Measurements from ENCODE around the gene STRN.
"Not testable (repeated sequence)": the region's sequence is repeated elsewhere in the genome, so short reads cannot be mapped to it uniquely, and the experiment has no call there.

The STRN gene

GRCh38 chr2:36887095-36887494 is 79.2 kb downstream of the STRN start:
- H3K27me3 ChIP-seq (ENCODE audit: control insufficient read depth, insufficient read depth, low read length); H3K9ac ChIP-seq (ENCODE audit: low read length); H3K4me1 ChIP-seq (ENCODE audit: control insufficient read depth, insufficient read depth, low read length); H3K9me3 ChIP-seq (ENCODE audit: control insufficient read depth, low read length); H3K4me3 ChIP-seq (ENCODE audit: low read length); H3K36me3 ChIP-seq (ENCODE audit: control insufficient read depth, insufficient read depth, low read length): not testable (repeated sequence)

GRCh38 chr2:36886664-36887063 is 79.7 kb downstream of the STRN start:
- no peaks in the 10 kb centered on the region for H3K36me3 ChIP-seq (ENCODE audit: control insufficient read depth, insufficient read depth, low read length)

GRCh38 chr2:36885605-36886004 is 80.7 kb downstream of the STRN start:
- no peaks in the 10 kb centered on the region for H3K27me3 ChIP-seq (ENCODE audit: control insufficient read depth, insufficient read depth, low read length)
- H3K9me3 ChIP-seq (ENCODE audit: control insufficient read depth, low read length): no peaks in the 10 kb centered on the region
- H3K9ac ChIP-seq (ENCODE audit: low read length): no peak overlapping the region
- no peaks in the 10 kb centered on the region for H3K4me1 ChIP-seq (ENCODE audit: control insufficient read depth, insufficient read depth, low read length)
- no peak overlapping the region for H3K4me3 ChIP-seq (ENCODE audit: low read length)
- no peaks in the 10 kb centered on the region for H3K36me3 ChIP-seq (ENCODE audit: control insufficient read depth, insufficient read depth, low read length)

More at GRCh38 chr2:36886664-36887063, 79.7 kb downstream of the STRN start:
- H3K4me3 ChIP-seq (ENCODE audit: low read length): no peak overlapping the region
- H3K9me3 ChIP-seq (ENCODE audit: control insufficient read depth, low read length): no peaks in the 10 kb centered on the region
- no peak overlapping the region for H3K9ac ChIP-seq (ENCODE audit: low read length)
- H3K4me1 ChIP-seq (ENCODE audit: control insufficient read depth, insufficient read depth, low read length): no peaks in the 10 kb centered on the region
- no peaks in the 10 kb centered on the region for H3K27me3 ChIP-seq (ENCODE audit: control insufficient read depth, insufficient read depth, low read length)

DNA sequence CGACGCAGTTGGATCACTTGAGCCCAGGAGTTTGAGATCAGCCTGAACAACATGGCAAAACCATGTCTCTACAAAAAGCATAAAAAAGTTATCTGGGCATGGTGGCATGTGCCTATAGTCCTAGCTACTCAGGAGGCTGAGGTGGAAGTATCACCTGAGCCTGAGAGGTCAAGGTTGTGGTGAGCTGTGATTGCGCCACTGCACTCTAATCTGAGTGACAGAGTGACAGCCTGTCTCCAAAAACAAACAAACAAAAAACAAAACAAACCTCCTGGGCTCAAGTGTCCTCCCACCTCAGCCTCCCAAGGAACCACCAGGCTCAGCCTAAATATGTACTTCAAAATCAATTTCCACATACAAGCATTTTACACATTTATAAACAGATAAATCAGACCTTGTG is 83.8 kb downstream of the STRN start:
- Histone ChIP-seq H3K36me3 (ENCODE audit: control insufficient read depth, insufficient read depth, low read length) (no peaks in the 10 kb centered on the region), H3K9me3 (ENCODE audit: control insufficient read depth, low read length) (no peaks in the 10 kb centered on the region), H3K4me1 (ENCODE audit: control insufficient read depth, insufficient read depth, low read length) (no peaks in the 10 kb centered on the region), H3K4me3 (ENCODE audit: low read length) (no peak overlapping the region), H3K27me3 (ENCODE audit: control insufficient read depth, insufficient read depth, low read length) (no peaks in the 10 kb centered on the region), H3K9ac (ENCODE audit: low read length) (no peak overlapping the region)

DNA sequence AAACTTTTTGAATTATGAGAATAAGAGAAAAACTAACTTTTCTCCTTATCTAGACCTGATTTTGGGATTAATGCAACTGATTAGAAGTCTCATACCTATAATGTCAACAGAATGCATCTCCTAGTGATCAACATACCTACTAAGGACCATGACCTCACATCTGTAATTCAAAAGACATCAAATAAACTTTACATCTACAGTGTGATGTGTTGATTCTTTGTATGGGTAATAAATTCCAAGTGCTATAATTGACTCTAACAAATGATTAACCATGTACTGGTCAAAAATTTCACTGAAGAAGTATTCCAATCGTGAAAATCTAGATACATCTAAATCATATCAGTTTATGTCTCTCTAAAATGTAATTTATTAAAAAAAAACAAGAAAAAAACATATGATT is 84.5 kb downstream of the STRN start:
- H3K36me3 ChIP-seq (ENCODE audit: control insufficient read depth, insufficient read depth, low read length): no peaks in the 10 kb centered on the region
- H3K4me1 ChIP-seq (ENCODE audit: control insufficient read depth, insufficient read depth, low read length): no peaks in the 10 kb centered on the region
- no peaks in the 10 kb centered on the region for H3K27me3 ChIP-seq (ENCODE audit: control insufficient read depth, insufficient read depth, low read length)
- no peak overlapping the region for H3K9ac ChIP-seq (ENCODE audit: low read length)
- H3K9me3 ChIP-seq (ENCODE audit: control insufficient read depth, low read length): no peaks in the 10 kb centered on the region
- no peak overlapping the region for H3K4me3 ChIP-seq (ENCODE audit: low read length)

DNA sequence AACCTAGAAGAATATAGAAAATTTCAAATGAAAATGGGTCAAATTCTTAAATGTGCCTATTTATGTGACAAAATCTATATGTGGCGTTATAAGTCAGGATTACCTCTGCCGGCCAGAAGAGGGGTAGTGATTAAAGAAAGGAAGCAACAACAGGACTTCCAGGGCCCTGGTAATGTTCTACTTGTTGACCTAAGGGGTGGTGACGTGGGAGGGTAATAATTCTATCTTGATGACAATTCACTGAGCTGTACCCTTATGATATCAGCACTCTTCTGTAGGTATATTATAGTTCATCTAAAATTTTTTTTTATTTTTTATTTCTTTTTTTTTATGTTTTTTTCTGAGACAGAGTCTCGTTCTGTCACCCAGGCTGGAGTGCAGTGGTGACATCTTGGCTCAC is 87.9 kb downstream of the STRN start:
- Histone ChIP-seq H3K36me3 (ENCODE audit: control insufficient read depth, insufficient read depth, low read length) (no peaks in the 10 kb centered on the region), H3K27me3 (ENCODE audit: control insufficient read depth, insufficient read depth, low read length) (no peaks in the 10 kb centered on the region)

DNA sequence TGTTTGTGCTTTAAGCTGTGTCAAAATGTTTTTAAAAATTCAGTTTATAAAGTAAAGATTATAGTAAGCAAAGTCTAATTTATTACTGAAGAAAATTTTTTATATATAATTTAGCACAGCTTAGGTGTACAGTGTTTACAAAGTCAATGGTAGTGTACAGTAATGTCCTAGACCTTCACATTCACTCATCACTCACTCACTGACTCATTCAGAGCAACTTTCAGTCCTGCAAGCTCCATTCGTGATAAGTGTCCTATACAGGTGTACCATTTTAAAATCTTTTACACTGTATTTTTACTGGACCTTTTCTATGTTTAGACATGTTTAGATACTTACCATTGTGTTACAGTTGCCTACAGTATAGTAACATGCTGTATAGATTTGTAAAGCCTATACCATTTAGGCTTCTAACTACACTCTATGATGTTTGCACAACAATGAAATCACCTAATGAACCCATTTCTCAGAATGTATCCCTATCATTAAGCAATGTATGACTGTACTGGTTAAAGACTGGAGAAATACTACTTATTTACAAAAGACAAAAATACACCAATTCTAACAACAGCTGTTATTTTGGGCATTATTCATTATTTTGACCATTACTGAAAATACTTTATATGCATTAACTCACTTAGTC is 95.1 kb downstream of the STRN start:
- no peak overlapping the region for H3K9ac ChIP-seq (ENCODE audit: low read length)
- H3K4me3 ChIP-seq (ENCODE audit: low read length): no peak overlapping the region
- no peaks in the 10 kb centered on the region for H3K27me3 ChIP-seq (ENCODE audit: control insufficient read depth, insufficient read depth, low read length)
- no peaks in the 10 kb centered on the region for H3K36me3 ChIP-seq (ENCODE audit: control insufficient read depth, insufficient read depth, low read length)
- H3K9me3 ChIP-seq (ENCODE audit: control insufficient read depth, low read length): no peaks in the 10 kb centered on the region
- H3K4me1 ChIP-seq (ENCODE audit: control insufficient read depth, insufficient read depth, low read length): no peaks in the 10 kb centered on the region

More for the DNA sequence above, 87.9 kb downstream of the STRN start:
- Histone ChIP-seq H3K4me3 (ENCODE audit: low read length) (no peak overlapping the region), H3K9ac (ENCODE audit: low read length) (no peak overlapping the region), H3K4me1 (ENCODE audit: control insufficient read depth, insufficient read depth, low read length) (no peaks in the 10 kb centered on the region), H3K9me3 (ENCODE audit: control insufficient read depth, low read length) (no peaks in the 10 kb centered on the region)

GRCh38 chr2:36869606-36870005 is 96.7 kb downstream of the STRN start:
- Histone ChIP-seq H3K27me3 (ENCODE audit: control insufficient read depth, insufficient read depth, low read length) (no peaks in the 10 kb centered on the region), H3K36me3 (ENCODE audit: control insufficient read depth, insufficient read depth, low read length) (no peaks in the 10 kb centered on the region), H3K4me1 (ENCODE audit: control insufficient read depth, insufficient read depth, low read length) (no peaks in the 10 kb centered on the region), H3K9ac (ENCODE audit: low read length) (no peak overlapping the region), H3K4me3 (ENCODE audit: low read length) (no peak overlapping the region), H3K9me3 (ENCODE audit: control insufficient read depth, low read length) (no peaks in the 10 kb centered on the region)

DNA sequence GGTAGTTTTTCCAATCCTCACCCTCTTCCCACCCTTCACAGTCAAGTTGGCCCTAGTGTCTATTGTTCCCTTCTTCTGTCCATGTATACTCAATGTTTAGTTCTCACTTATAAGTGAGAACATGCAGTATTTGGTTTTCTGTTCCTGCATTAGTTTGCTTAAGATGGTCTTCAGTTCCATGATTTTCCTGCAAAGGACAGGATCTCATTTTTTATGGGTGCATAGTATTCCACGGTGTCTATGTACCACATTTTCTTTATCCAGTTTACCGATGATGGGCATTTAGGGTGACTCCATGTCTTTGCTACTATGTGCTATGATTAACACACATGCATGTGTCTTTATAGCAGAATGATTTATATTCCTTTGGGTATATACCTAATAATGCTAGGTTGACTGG is 104.4 kb downstream of the STRN start:
- Histone ChIP-seq H3K9me3 (ENCODE audit: control insufficient read depth, low read length) (no peaks in the 10 kb centered on the region), H3K27me3 (ENCODE audit: control insufficient read depth, insufficient read depth, low read length) (no peaks in the 10 kb centered on the region), H3K36me3 (ENCODE audit: control insufficient read depth, insufficient read depth, low read length) (no peaks in the 10 kb centered on the region), H3K4me3 (ENCODE audit: low read length) (no peak overlapping the region), H3K9ac (ENCODE audit: low read length) (no peak overlapping the region), H3K4me1 (ENCODE audit: control insufficient read depth, insufficient read depth, low read length) (no peaks in the 10 kb centered on the region)

GRCh38 chr2:36859366-36859792 is 107.0 kb downstream of the STRN start:
- Histone ChIP-seq H3K9ac (ENCODE audit: low read length) (no peak overlapping the region), H3K9me3 (ENCODE audit: control insufficient read depth, low read length) (no peaks in the 10 kb centered on the region), H3K36me3 (ENCODE audit: control insufficient read depth, insufficient read depth, low read length) (no peaks in the 10 kb centered on the region), H3K4me3 (ENCODE audit: low read length) (no peak overlapping the region), H3K4me1 (ENCODE audit: control insufficient read depth, insufficient read depth, low read length) (no peaks in the 10 kb centered on the region), H3K27me3 (ENCODE audit: control insufficient read depth, insufficient read depth, low read length) (no peaks in the 10 kb centered on the region)

DNA sequence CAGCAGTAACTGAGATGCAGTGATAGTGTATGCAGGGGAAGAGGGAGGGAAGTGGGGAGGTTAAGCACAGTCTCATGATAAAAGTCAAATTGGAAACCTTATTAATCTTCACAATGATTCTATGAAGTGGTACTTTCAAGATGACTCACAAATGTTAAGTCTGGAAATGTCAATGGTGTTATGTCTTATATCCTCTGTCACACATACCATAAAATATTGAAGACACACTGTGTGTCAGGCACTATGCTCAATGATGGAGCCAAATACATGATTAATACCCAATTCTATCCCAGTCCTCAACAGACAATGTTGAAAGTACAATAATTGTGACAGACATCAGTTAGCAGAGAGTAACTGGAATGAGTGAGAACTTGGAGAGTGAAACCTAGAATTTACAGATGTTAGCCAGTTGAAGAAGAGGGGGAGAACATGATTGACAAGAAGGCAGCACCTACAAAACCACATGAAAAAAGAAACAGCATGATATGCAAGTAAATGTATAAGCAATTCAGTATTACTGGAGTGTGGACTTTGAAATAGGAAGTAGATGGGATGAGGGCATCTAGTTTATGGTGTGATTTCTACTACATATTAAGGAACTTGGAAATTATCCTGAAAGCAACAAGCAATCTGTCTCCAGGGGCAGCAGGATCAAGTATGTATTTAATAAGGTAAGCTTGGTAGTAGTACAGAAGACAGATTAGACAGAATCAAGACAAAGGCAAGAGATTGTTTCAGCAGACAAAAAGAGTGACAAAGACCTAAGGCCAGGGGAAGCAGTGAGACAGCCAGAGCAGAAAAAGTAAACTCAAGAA is 107.6 kb downstream of the STRN start:
- no peaks in the 10 kb centered on the region for H3K36me3 ChIP-seq (ENCODE audit: control insufficient read depth, insufficient read depth, low read length)
- no peaks in the 10 kb centered on the region for H3K4me1 ChIP-seq (ENCODE audit: control insufficient read depth, insufficient read depth, low read length)
- H3K4me3 ChIP-seq (ENCODE audit: low read length): no peak overlapping the region
- no peaks in the 10 kb centered on the region for H3K9me3 ChIP-seq (ENCODE audit: control insufficient read depth, low read length)
- no peak overlapping the region for H3K9ac ChIP-seq (ENCODE audit: low read length)
- no peaks in the 10 kb centered on the region for H3K27me3 ChIP-seq (ENCODE audit: control insufficient read depth, insufficient read depth, low read length)

GRCh38 chr2:36857713-36858112 is 108.6 kb downstream of the STRN start:
- H3K27me3 ChIP-seq (ENCODE audit: control insufficient read depth, insufficient read depth, low read length): no peaks in the 10 kb centered on the region
- H3K9me3 ChIP-seq (ENCODE audit: control insufficient read depth, low read length): no peaks in the 10 kb centered on the region
- H3K4me1 ChIP-seq (ENCODE audit: control insufficient read depth, insufficient read depth, low read length): no peaks in the 10 kb centered on the region
- H3K9ac ChIP-seq (ENCODE audit: low read length): no peak overlapping the region
- no peaks in the 10 kb centered on the region for H3K36me3 ChIP-seq (ENCODE audit: control insufficient read depth, insufficient read depth, low read length)
- H3K4me3 ChIP-seq (ENCODE audit: low read length): no peak overlapping the region
